Measurements from ENCODE around the gene IL18R1.

The IL18R1 gene

GRCh38 chr2:102342888-102343287 lies 12.7 kb upstream of the IL18R1 start:
- DNase-seq (ENCODE audit: extremely low read depth in 1 of 2, low read depth in 1 of 2), result no peak

DNA sequence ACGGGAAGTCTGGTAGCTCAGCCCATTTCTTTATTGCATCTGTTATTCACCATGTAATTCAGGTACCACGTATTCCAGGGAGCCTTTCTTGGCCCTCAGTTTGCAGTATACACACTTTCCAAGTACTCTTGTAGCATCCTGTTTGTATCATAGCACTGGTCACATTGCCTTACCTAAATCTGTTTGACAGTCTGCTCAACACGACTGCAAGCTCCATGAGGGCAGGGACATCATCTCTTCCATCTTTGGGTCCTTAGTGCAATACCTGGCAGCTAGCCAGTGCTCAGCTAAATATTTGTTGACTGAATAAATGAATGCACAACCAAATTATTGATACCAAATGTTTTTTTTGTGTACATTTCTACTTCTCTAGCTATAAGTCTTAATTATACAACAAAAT lies 11.2 kb upstream of the IL18R1 start:
- DNase-seq (ENCODE audit: extremely low read depth in 1 of 2, low read depth in 1 of 2), result no peak

DNA sequence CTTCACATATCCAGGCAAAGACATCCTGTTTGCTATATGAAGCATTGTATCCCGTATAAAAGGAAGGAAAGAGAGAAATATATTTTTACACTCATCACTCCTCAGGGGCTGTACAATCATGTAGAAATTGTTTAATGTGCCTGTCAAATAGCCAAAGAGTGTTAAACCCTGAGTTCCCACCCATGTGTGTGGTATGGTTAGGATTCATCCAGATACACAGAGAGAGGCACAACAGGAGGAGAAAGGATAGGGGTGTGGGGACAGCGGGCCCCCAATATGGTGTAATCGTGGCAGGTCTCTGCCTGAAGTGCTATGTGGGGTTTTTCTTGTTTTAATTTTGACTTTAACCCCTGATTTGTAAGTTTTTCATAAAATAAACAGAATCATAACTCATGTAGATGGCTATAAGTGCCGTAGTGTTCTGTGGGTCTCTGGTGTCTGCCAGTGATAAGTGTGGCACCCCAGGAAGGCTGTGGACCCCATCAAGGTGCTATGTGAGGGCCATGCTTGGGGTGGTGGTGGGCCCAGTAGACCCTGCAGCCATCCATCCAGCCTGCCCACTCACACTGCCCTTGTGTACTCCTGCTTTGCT lies 10.2 kb upstream of the IL18R1 start:
- DNase-seq (ENCODE audit: extremely low read depth in 1 of 2, low read depth in 1 of 2), result no peak

DNA sequence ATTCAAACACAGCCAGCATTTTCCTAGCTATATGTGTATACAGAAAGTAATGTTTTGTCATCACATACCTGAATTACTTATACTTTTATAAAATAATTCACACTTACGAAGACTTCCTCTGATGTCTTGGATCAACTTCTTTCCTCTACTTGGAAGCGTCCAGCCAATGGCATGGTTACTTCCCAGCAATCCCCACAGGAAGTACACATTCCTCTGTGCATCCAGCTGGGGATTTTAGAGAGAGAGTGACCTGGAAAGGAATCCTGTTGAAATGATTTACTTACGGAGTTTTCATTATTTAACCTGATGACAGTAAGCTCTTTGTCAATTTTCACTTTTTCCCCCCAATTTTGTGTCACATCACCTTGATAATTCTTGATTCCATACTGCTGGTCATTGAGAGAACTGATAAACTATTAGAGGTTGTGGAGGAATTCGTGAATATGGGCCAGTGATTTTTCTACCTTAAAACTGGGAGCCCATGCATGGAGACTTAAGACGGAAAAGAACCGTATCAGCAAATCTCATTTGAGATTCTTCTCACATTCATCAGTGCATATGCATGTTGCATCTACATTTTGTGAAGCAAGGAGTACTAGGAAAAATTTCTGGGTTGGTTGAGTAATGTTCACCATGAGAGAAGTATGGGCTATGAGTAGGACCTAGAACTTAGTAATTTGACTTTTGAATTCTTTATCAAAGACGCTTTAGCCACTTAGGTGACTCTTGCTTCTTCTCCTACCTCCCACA lies 9.0 kb upstream of the IL18R1 start:
- DNase-seq (ENCODE audit: extremely low read depth in 1 of 2, low read depth in 1 of 2), result no peak

- DNase-seq (ENCODE audit: extremely low read depth in 1 of 2, low read depth in 1 of 2), result no peak
These were observed 5.3 kb upstream of the IL18R1 start for GRCh38 chr2:102350137-102350793.

DNA sequence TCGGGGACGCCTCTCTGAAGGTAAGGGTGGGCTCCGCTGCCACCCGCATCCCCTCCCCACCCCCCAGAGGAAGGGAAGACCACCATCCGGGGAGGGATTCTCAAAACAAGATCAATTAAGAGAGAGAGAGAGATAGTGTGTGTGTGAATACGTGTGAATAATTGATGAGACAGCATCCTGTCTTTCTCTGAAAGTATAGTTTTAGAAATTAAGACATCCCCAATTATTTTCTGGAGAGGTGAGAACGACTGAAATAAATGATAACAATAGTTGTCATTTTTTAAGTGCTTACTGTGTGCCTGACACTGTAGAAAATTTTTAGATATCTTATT lies 751 bp downstream of the IL18R1 start:
- DNase-seq (ENCODE audit: extremely low read depth in 1 of 2, low read depth in 1 of 2), result no peak

GRCh38 chr2:102356741-102357140 lies 1.1 kb downstream of the IL18R1 start:
- no peak for DNase-seq (ENCODE audit: extremely low read depth in 1 of 2, low read depth in 1 of 2)

GRCh38 chr2:102357937-102358336 lies 2.3 kb downstream of the IL18R1 start:
- no peak for DNase-seq (ENCODE audit: extremely low read depth in 1 of 2, low read depth in 1 of 2)

- DNase-seq (ENCODE audit: extremely low read depth in 1 of 2, low read depth in 1 of 2), result no peak
These were observed 2.9 kb downstream of the IL18R1 start for GRCh38 chr2:102358496-102358895.

GRCh38 chr2:102359527-102359926 lies 3.9 kb downstream of the IL18R1 start:
- DNase-seq (ENCODE audit: extremely low read depth in 1 of 2, low read depth in 1 of 2), result no peak

DNA sequence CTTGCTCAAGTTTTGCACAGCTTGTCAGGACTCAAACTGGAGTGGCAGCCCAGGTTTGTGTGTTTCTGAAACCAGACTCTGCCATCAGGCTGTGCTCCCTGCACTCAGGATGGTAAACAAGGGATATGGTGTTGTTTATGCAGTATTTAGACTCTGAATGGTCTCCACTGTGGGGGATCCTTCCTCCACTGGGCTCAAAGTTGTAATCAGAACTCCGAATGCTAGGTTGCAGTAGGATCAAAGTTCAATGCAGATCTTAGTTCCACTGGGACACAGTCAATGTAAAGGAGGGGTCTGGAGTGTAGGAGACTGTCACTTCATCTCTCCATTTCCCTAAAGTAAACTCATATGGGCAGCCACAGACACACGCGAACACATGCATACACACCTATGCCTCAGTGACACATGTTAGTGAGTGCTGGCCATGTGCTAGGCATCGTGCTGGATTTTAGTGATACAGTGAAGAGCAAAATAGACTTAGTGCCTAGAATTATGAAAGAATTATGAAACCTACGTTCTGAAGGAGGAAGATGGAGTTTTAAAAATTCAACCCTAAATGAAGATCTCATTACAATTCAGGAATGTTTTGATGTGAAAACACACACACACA lies 6.1 kb downstream of the IL18R1 start:
- no peak for DNase-seq (ENCODE audit: extremely low read depth in 1 of 2, low read depth in 1 of 2)

DNA sequence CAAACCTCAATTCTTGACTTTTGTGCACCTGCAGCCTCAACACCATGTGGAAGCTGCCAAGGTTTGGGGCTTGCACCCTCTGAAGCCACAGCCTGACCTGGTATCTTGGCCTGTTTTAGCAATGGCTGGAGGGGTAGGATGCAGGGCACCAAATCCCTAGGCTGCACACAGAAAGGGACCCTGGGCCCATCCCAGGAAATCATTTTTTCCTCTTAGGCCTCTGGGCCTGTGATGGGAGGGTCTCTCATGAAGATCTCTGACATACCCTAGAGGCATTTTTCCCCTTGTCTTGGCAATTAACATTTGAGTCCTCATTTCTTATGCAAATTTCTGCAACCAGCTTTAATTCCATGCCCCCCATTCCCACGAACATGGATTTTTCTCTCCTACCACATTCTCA lies 10.2 kb downstream of the IL18R1 start:
- DNase-seq (ENCODE audit: extremely low read depth in 1 of 2, low read depth in 1 of 2), result no peak

- DNase-seq (ENCODE audit: extremely low read depth in 1 of 2, low read depth in 1 of 2), result no peak
These were observed 11.0 kb downstream of the IL18R1 start for GRCh38 chr2:102366406-102367112.

DNA sequence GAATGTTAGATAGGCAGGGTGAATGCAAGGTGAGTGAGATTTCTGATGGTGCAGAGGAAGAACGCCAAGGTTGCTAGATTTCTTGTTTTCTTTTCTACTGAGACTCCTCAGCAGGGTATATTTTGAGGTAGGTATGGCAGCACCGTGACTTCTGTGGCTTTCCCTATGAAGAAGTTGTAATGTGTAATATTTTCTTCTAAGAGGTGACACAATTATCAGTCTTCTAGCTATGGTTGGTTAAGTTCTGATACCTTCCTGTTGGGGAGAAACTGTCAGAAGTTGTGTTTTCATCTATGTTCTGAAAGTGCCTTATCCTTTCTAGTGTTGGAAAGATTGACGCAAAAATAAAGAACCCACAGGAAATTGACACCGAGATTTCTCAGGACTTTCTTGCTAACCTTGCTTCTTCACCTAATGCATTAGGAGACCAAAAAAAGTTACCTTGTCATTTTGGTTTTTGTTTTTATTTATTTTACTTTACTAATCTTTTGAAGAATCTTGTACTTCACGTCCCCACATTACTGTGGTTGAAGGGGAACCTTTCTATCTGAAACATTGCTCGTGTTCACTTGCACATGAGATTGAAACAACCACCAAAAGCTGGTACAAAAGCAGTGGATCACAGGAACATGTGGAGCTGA lies 11.9 kb downstream of the IL18R1 start:
- no peak for DNase-seq (ENCODE audit: extremely low read depth in 1 of 2, low read depth in 1 of 2)

- no peak for DNase-seq (ENCODE audit: extremely low read depth in 1 of 2, low read depth in 1 of 2)
These were observed 13.0 kb downstream of the IL18R1 start for GRCh38 chr2:102368461-102369109.

- no peak for DNase-seq (ENCODE audit: extremely low read depth in 1 of 2, low read depth in 1 of 2)
These were observed 14.3 kb downstream of the IL18R1 start for GRCh38 chr2:102369866-102370265.

- DNase-seq (ENCODE audit: extremely low read depth in 1 of 2, low read depth in 1 of 2), result no peak
These were observed 20.5 kb downstream of the IL18R1 start for GRCh38 chr2:102376052-102376591.

- DNase-seq (ENCODE audit: extremely low read depth in 1 of 2, low read depth in 1 of 2), result no peak
These were observed 28.1 kb downstream of the IL18R1 start for GRCh38 chr2:102383722-102384121.

DNA sequence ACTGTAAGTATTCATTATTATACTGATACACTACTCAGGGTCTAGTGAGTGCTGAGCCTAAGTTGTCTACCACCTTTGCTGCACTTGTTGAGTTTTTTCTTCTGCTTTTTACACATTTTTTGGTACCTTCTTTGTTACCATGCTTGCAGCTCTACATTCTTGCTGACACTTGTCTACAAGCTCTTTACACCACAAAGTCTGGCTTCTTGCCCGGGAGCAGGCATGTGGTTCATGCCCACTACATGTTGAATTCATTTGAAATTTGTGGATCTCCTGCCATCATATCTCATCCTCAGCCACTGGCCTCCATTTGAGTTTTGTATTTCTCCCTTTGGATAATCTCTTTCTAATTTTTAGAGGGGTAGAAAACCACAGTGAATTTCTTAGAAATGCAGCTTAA lies 29.9 kb downstream of the IL18R1 start:
- DNase-seq (ENCODE audit: extremely low read depth in 1 of 2, low read depth in 1 of 2), result no peak

GRCh38 chr2:102386004-102386403 lies 30.4 kb downstream of the IL18R1 start:
- no peak for DNase-seq (ENCODE audit: extremely low read depth in 1 of 2, low read depth in 1 of 2)

Data from activated CD8-positive, alpha-beta memory T cell treated with anti-CD3 and anti-CD28 coated beads for 1 hour (primary cell).